Nephron (organoid): Measurements from ENCODE around the gene ANKRD53.

Source experiments
- H3K27ac Mint-ChIP-seq, 3 experiments: 2 replicates each; pipeline ENCODE4 v1.8.0; 2020; ENCODE audit warnings: mixed read lengths in 3 of 3, mild to moderate bottlenecking in 2 of 3, moderate library complexity in 1 of 3
- H3K27me3 Mint-ChIP-seq: 2 replicates; pipeline ENCODE4 v1.8.0; 2021; ENCODE audit warnings: low read depth, mild to moderate bottlenecking, moderate library complexity, mixed read lengths
- H3K36me3 Mint-ChIP-seq: 2 replicates; pipeline ENCODE4 v1.8.0; 2020; ENCODE audit warnings: low read depth, mixed read lengths
- H3K4me1 Mint-ChIP-seq: 2 replicates; pipeline ENCODE4 v1.8.0; 2020; ENCODE audit warnings: mixed read lengths
- H3K4me3 Mint-ChIP-seq, 3 experiments: 2 replicates each; pipeline ENCODE4 v1.8.0; 2020; ENCODE audit warnings: mild to moderate bottlenecking in 3 of 3, mixed read lengths in 3 of 3, moderate library complexity in 2 of 3
- H3K9me3 Mint-ChIP-seq: 2 replicates; pipeline ENCODE4 v1.8.0; 2020; ENCODE audit warnings: mixed read lengths
- CTCF ChIP-seq, 3 experiments: fragments of 200-600 bp; sonication (generic); IDR thresholded peaks; one replicate each; pipeline ENCODE4 v1.5.0; 2021; ENCODE audit warnings: antibody characterized with exemption in 3 of 3; ENCODE audit not compliant: unreplicated experiment in 3 of 3

ANKRD53 gene

DNA sequence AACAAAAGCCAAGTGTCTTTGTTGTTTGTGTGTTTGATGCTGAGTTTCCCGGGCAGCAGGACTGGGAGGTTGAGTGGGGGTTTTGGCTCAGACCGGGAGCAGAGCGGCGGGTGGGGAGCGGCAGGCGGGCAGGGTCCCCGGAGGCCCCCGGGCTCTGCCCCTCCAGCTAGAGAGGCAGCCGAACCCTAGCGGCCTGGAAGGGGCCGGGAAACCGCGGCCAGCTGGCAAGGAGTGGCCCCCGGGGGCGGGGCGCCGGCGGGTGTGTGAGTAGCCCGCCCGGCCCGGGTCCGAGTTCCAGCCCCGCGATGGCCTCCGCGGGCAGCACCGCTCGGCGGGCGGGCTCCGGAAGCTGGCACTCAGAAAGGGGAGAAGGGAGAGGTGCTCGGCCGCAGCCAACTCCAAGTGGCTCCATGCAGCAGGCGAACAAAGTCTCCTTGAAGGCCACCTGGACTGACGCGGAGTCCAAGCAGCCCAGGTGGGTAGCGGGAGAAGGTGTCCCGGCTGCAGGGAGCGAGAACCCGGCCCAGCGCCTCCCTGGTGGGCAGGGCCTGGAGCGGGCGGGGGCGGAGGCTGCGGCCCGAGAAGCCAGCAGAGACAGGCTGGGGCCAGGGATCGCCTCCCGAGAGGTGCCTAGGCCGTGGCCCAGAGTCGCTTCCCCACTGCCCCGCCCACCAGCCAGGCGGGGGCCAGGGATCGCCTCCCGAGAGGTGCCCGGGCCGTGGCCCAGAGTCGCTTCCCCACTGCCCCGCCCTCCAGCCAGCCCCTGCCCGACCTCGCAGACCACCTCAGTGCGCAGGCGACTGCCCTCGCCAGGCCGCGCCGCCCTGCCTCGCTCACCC is at the start of gene ANKRD53:
TSS of gene ANKRD53 (plus strand) at position 290 of the 839 bp plus-strand sequence. CDS start at position 306, 16 bp downstream.
- peak within 1 kb of the TSS; percentile 72 to 87 (median 81) for H3K27ac Mint-ChIP-seq
- H3K36me3 Mint-ChIP-seq, result peaks cover 5% of the 10 kb centered on the region
- H3K4me1 Mint-ChIP-seq, result peaks cover 16% of the 10 kb centered on the region
- peaks cover 5% of the 10 kb centered on the region for H3K27me3 Mint-ChIP-seq
- peak within 1 kb of the TSS; percentile 83 to 93 (median 90) for H3K4me3 Mint-ChIP-seq
- no peaks in the 10 kb centered on the region for H3K9me3 Mint-ChIP-seq
- no peak for TF ChIP-seq CTCF (IDR thresholded peaks at IDR 0.05; ENCODE audit: unreplicated experiment in 3 of 3)

GRCh38 chr2:70930371-70931329 is 47.8 kb upstream of the ANKRD53 start:
- H3K4me1 Mint-ChIP-seq, result peaks cover 13% of the 10 kb centered on the region
- H3K4me3 Mint-ChIP-seq, result no peak overlapping the region
- no peak overlapping the region for H3K27ac Mint-ChIP-seq
- H3K9me3 Mint-ChIP-seq, result no peaks in the 10 kb centered on the region
- no peaks in the 10 kb centered on the region for H3K36me3 Mint-ChIP-seq
- H3K27me3 Mint-ChIP-seq, result peaks cover 18% of the 10 kb centered on the region
- no peak for TF ChIP-seq CTCF (IDR thresholded peaks at IDR 0.05; ENCODE audit: unreplicated experiment in 3 of 3)

GRCh38 chr2:70931376-70932000 is 46.9 kb upstream of the ANKRD53 start:
- Mint-ChIP-seq H3K27me3 (peaks cover 21% of the 10 kb centered on the region), H3K4me1 (peaks cover 13% of the 10 kb centered on the region), H3K27ac (no peak overlapping the region), H3K4me3 (no peak overlapping the region), H3K9me3 (no peaks in the 10 kb centered on the region), H3K36me3 (no peaks in the 10 kb centered on the region)
- TF ChIP-seq CTCF (IDR thresholded peaks at IDR 0.05; ENCODE audit: unreplicated experiment in 3 of 3), result no peak

DNA sequence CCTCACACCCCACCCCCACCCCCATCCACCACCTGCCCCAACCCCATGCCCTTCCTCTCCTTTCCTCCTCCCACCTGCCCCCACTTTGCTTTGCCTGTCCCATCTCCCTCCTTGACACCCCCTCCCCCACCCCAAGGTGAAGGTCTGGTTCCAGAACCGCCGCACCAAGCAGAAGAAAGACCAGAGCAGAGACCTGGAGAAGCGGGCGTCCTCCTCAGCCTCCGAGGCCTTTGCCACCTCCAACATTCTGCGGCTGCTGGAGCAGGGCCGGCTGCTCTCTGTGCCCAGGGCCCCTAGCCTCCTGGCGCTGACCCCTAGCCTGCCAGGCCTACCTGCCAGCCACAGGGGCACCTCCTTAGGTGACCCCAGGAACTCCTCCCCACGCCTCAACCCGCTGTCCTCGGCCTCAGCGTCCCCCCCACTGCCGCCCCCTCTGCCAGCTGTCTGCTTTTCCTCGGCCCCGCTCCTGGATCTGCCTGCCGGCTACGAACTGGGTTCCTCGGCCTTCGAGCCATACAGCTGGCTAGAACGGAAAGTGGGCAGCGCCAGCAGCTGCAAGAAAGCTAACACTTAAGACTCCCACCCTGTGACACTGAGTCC is 45.7 kb upstream of the ANKRD53 start:
- Mint-ChIP-seq H3K36me3 (no peaks in the 10 kb centered on the region), H3K27me3 (peaks cover 26% of the 10 kb centered on the region), H3K27ac (no peak overlapping the region), H3K9me3 (no peaks in the 10 kb centered on the region), H3K4me3 (no peak overlapping the region), H3K4me1 (peaks cover 13% of the 10 kb centered on the region)
- no peak for TF ChIP-seq CTCF (IDR thresholded peaks at IDR 0.05; ENCODE audit: unreplicated experiment in 3 of 3)

DNA sequence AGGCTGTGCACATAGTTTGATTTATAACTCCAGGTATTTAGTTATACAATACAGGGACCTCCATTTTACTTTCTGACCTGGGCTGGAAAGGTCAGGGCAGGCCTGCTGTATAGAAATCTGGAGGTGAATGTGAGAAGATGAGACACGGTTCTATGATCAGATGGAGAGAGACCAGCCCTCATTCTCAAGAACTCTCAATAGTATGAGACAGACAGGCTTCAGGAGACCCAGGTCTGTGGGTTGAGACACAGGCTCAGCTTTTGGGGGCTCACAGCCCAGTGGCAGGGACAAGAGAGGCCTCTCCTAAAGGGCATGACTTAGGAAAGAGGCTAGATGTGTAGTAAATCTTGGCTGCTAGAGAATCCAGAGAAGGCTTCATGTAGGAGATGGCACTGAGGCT is 43.4 kb upstream of the ANKRD53 start:
- Mint-ChIP-seq H3K4me1 (peaks cover 13% of the 10 kb centered on the region), H3K27me3 (peaks cover 44% of the 10 kb centered on the region), H3K9me3 (no peaks in the 10 kb centered on the region), H3K4me3 (peak overlapping the region in 1 of 3 experiments; percentile 1), H3K27ac (peak overlapping the region in 1 of 3 experiments; percentile 33), H3K36me3 (no peaks in the 10 kb centered on the region)
- no peak for TF ChIP-seq CTCF (IDR thresholded peaks at IDR 0.05; ENCODE audit: unreplicated experiment in 3 of 3)
